Uterus (tissue), 2 donors: ENCODE results near the gene MARCKS.

ENCODE experiments used
- POLR2A ChIP-seq, 2 donors: fragments of 450-650 bp; IDR thresholded peaks; one replicate each; pipeline ENCODE4 v1.6.1; 2016; ENCODE audit warnings: antibody characterized with exemption in 2 of 2, mild to moderate bottlenecking in 1 of 2, moderate library complexity in 1 of 2
- TF ChIP-seq, protein P1 (sequence below), 4 experiments: fragments of 200-600 bp in 2 of 4; fragments of 450-650 bp in 2 of 4; sonication (generic) in 2 of 4; IDR thresholded peaks; one replicate each; pipeline ENCODE4 v1.5.1; 2016 to 2019; ENCODE audit warnings: antibody characterized with exemption in 4 of 4, mild to moderate bottlenecking in 2 of 4, moderate library complexity in 1 of 4

- TF ChIP-seq, protein P1, sequence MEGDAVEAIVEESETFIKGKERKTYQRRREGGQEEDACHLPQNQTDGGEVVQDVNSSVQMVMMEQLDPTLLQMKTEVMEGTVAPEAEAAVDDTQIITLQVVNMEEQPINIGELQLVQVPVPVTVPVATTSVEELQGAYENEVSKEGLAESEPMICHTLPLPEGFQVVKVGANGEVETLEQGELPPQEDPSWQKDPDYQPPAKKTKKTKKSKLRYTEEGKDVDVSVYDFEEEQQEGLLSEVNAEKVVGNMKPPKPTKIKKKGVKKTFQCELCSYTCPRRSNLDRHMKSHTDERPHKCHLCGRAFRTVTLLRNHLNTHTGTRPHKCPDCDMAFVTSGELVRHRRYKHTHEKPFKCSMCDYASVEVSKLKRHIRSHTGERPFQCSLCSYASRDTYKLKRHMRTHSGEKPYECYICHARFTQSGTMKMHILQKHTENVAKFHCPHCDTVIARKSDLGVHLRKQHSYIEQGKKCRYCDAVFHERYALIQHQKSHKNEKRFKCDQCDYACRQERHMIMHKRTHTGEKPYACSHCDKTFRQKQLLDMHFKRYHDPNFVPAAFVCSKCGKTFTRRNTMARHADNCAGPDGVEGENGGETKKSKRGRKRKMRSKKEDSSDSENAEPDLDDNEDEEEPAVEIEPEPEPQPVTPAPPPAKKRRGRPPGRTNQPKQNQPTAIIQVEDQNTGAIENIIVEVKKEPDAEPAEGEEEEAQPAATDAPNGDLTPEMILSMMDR (IDR thresholded peaks at IDR 0.05) = no peak
- TF ChIP-seq POLR2A (IDR thresholded peaks at IDR 0.05) = no peak
These were observed 32.3 kb upstream of the MARCKS start for GRCh38 chr6:113824866-113825265.
